OCI-M2 (cell line): ENCODE measurements around the gene RPS19.
"Not testable (repeated sequence)": the region's sequence is repeated elsewhere in the genome, so short reads cannot be mapped to it uniquely, and the experiment has no call there.

Experiments used
- DNase-seq: peaks from one replicate; lab custom pipeline; 2025; ENCODE audit not compliant: unreplicated experiment; lab: John Stamatoyannopoulos, UW

RPS19 gene

DNA sequence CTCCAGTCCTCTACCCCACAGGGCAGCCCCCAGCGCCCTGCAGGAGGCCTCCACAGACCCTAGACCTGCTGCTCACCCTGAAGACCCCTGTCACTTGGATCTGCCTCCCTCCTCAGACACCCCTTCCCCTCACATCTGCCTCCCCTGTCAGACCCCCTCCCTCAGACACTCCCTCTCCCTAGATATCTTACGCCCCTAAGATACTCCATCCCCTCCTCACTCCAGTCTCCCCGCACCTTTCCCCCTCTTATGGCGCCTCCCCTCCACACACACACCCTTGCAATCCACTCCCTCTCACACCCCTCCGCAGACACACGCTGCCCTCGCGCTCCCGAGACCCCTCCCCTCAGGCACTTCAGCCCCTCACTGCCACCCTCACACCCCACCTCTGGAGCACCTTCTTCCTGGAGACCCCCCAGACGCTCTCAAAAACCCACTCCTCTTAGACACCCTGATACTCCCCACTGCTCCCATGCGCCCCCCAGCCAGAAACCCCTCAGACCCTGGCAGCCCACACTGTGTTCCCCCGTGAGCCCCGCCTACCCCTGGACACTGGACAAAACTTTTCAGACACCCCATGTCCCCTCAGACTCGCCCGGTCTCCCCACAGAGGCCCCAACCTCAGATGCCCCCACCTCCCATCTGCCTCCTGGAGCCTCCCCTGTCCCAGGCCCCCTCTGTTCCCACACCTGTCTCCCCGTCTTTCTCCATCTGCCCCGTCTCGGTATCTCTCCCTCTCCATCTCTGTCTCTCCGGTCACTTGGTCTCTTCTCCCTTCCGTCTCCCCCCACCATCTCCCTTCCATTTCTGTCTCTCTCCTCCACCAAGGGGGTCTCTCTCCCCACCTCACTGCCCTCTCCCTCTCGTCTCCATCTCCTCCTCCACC, 53.7 kb downstream of the RPS19 start:
- no peak for DNase-seq

DNA sequence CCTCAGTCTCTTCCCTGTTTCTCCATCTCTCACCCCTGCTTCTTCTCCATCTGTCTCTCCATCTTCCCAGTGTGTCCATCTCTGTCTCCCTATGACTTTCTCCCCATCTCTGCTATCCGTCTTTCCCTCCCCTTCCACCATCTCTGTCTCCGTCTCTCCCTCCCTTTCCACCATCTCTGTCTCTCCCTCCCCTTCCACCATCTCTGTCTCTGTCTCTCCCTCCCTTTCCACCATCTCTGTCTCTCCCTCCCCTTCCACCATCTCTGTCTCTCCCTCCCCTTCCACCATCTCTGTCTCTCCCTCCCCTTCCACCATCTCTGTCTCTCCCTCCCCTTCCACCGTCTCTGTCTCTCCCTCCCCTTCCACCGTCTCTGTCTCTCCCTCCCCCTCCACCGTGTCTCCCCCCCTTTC, 54.4 kb downstream of the RPS19 start:
- DNase-seq = not testable (repeated sequence)

DNA sequence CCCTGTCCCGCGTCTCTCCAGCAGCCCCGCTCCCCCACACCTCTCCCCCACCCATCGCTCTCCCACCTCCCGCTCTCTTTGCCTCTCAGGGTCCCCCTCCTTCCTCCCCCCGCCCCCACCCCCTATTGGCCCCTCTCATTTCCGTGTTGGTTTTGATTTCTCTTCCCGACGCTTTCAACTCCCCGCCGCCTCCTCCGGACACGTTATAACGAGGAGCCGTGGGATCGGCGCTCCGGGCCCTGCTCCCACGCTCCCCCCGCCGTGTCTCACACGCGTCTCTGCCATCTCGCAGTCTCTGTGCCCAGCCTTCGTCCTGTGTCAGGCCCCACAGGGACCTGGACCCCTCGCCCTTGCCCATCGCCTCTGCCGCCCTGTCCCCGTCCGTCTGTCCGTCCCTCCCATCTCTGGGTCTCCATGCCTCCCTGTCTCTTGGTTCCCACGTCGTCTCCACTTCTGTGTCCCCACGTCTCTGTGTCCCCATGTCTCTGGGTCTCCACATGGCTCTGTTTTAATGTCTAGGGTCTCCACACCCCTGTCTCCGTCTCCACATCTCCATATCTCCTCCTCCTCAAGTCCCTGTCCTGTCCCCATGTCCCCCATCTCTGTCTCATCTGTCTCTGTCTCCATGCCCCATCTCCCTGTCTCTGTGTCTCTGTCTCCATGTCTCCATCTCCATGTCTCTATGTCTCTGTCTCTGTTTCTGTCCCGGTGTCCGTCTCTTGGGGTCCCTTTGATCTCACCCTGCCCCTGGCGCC, 55.1 kb downstream of the RPS19 start:
- no peak for DNase-seq

DNA sequence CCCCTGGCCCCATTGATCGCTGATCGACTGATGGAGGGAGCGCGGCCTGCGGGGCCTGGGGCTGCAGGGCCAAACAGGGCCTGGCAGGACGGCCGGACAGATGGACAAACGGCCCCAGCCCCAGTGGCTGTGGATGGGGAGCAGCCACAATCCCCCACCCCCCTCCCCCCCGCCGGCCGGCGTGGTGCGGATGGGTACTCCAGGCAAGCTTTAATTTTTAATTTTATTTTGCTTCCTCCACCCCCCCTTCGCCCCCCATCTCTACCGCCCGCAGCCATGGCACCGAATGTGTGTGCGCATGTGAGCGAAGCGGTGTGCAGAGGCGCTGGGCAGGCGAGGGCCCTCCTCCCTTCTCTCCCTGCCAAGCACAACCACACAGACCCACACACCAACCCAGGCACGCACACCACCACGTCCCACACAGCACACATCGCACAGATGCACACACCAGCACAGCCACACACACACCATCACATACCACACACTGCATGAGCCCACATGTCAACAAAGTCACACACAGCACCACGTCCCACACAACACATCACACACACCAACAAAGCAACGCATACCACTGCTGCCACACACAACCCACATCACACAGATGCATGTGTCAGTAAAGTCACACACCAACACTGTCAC, 55.8 kb downstream of the RPS19 start:
- DNase-seq = no peak

DNA sequence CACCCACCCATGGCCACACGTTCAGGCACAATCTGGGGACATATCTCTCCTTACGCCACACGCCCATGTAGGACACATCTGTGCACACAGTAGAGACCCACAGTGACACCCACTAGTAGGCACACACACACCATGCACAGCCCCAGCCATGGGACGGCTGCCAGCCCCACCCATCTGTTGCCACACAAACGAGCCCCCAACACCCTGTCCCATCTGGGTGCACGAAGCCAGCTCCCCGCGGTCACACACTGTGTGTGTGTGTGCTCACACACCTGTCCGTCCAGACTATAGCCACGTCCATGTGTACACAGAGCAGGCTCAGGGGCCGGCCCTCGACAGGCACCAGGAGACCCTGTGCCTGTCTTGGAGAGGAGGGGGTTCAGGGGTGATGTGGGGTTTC, 57.6 kb downstream of the RPS19 start:
- DNase-seq = no peak

DNA sequence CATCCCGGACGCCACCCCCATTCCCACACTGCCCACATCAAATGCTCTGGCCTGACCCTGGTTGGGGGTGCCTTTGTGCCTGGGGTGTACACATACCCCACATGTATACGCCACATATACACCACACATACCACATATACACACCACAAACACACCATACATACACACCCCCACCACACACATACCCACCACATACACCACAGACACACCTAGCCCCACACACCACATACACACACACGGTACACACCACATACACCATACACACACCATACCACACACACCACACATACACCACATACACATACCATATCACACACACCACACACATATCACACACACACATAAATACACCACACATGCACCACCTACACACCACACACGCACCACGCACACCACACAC, 58.0 kb downstream of the RPS19 start:
- no peak for DNase-seq

DNA sequence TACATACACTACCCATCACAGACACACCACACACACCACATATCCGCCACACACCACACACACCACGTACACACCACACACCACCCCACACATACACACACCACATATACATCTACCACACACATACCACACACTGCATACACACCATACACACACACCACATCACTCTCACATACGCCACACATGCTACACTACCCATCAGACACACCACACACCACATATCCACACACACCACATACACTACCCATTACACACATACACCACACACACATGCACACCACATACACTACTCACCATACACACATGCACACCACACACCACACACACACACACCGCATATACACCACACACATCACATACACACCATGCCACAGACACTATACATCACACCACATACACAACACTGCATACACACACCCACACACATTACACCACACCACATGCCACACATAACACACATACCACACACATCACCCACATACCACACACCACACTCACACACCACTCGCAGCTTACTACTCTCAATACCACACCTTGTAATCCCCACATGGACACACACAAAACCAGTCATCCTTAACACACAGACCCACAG, 58.7 kb downstream of the RPS19 start:
- DNase-seq = no peak

DNA sequence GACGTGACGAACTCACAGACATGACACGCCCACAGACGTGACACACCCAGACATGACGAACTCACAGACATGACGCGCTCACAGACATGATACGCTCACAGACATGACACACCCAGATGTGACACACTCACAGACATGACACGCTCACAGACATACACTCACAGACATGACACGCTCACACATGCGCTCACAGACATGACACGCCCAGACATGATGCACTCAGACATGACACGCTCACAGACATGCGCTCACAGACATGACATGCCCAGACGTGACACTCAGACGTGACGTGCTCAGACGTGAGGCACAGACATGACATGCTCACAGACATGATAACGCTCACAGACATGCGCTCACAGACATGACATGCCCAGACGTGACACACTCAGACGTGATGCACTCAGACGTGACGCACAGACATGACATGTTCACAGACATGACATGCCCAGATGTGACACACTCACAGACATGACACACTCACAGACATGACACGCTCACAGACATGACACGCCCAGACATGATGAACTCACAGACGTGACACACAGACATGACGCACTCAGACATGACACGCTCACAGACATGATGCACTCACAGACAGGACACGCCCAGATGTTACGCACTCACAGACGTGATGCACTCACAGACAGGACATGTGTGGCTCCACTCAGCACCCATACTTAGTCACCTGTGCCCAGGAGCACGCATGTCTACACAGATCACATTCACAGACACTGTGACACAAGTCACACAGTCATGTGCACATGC, 60.1 kb downstream of the RPS19 start:
- no peak for DNase-seq

DNA sequence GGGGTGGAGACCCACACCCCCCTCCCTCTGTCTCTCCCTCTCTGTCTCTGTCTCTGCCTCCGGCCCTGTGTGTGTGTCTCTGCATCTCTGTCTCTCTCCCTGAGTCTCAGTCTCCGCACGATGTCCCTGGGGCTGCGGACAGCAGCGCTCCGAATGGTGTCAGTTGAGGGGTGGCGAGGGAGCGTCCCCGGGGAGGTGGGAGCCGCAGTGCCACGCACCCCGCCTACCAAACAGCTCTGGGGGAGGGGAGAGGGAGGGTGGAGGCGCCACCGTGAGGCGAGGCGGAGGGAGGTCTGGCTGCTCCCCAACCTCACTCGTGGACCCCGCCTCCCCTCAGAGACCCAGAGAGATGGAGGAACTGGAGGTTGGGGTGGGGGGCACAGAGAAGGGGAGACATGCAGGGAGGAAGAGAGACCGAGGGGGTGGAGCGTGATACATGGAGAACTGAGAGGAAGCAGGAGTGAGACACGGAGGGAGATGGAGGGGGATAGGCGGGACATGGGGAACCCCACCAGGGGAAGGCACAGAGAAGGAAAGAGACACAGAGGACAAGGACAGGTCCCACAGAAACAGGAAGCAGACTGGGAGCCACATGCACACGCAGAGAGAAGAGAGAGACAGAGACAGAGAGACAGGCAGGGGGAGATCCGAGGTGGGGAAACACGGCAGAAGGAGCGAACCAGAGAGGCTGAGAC, 61.0 kb downstream of the RPS19 start:
- no peak for DNase-seq

DNA sequence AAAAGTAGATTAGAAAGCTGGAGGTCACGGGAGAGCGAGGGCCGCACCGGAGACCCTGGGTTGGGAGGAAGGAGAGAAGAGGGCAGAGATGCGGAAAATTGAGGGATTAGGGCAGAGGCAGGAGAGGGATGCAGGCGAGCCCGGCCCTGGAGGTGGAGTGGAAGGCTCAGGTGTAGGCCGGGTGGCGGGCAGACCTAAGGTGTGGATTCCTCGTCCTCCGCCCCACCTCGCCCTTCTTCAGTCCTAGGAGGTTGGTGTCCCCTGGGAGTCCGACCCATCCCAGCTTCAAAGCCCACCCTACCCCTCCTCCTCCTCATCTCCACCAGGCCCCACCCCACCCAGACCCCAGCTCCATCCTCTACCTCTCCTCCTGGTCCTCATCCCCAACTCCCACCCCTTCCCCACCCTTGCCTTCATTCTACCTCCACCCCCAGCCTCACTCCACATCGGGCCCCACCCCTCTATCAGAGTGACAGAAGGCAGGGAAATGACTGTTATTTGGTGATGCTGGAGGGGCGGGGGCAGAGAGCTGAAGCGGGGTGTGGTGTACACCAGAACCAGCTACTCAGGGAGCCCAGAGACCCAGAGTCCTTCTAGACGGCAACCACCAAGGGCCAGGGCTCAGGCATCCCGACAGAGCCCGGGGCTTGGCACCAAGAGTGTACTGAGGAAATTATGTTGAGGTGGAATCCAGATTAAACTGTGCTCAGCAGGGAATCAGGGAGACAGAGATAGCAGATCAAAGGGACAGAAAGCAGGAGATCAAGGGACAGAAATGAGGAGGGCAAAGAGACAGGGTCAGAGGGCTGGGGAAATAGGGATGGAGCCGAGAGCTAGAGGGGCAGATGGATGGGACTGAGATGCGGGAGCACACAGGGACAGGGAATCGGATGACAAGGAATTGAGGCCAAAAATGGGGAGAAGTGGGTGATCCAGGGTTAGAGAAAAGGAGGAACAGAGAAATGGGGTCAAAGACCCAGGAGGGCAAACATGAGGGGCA, 61.8 kb downstream of the RPS19 start:
- no peak for DNase-seq
